HepG2 (cell line): Measurements from ENCODE around the gene ATG16L2. TPM values are rescaled to one million over a fixed set of nuclear protein-coding genes. Genes with fewer than 3 reads are reported as not detected.

ENCODE experiments used
- ELK4 ChIP-seq: sonication (generic); formaldehyde crosslinking; IDR thresholded peaks from 2 replicates; pipeline ENCODE4 v1.9.0; 2021; ENCODE audit warnings: missing genetic modification reagents, borderline replicate concordance
- GABPA ChIP-seq, 2 experiments: IDR thresholded peaks; 2 replicates each; pipeline ENCODE4 v1.6.1; 2011 to 2016; ENCODE audit warnings: low read depth in 2 of 2, low read length in 1 of 2, missing biosample characterization in 1 of 2, missing genetic modification characterization in 1 of 2
- GFI1 ChIP-seq: sonication (generic); formaldehyde crosslinking; IDR thresholded peaks from 2 replicates; pipeline ENCODE4 v1.5.0; 2020; ENCODE audit warnings: missing genetic modification reagents, mild to moderate bottlenecking, borderline replicate concordance
- GMEB1 ChIP-seq: sonication (generic); formaldehyde crosslinking; IDR thresholded peaks from 2 replicates; pipeline ENCODE4 v1.5.1; 2020; ENCODE audit warnings: missing genetic modification reagents, mild to moderate bottlenecking, borderline replicate concordance
- KLF13 ChIP-seq: sonication (generic); formaldehyde crosslinking; IDR thresholded peaks from 2 replicates; pipeline ENCODE4 v1.4.0; 2020; ENCODE audit warnings: mild to moderate bottlenecking, missing genetic modification reagents
- MAFF ChIP-seq: IDR thresholded peaks from 2 replicates; pipeline ENCODE4 v1.6.1; 2011; ENCODE audit warnings: low read depth, low read length, improper control_type of control experiment
- NFAT5 ChIP-seq: sonication (generic); formaldehyde crosslinking; IDR thresholded peaks from 2 replicates; pipeline ENCODE4 v1.4.0; 2020; ENCODE audit warnings: missing genetic modification reagents
- NFRKB ChIP-seq: fragments of 450-650 bp; IDR thresholded peaks from 2 replicates; pipeline ENCODE4 v1.6.1; 2017
- POGK ChIP-seq: sonication (generic); formaldehyde crosslinking; conservative IDR thresholded peaks from 2 replicates; pipeline ENCODE4 v1.8.0; 2022; ENCODE audit warnings: mild to moderate bottlenecking, moderate library complexity, missing genetic modification reagents
- TBX2 ChIP-seq: sonication (generic); formaldehyde crosslinking; IDR thresholded peaks from 2 replicates; pipeline ENCODE4 v1.5.0; 2020; ENCODE audit warnings: missing genetic modification reagents, mild to moderate bottlenecking, borderline replicate concordance
- TEAD3 ChIP-seq: optimal IDR thresholded peaks from 2 replicates; pipeline ENCODE3; 2016; ENCODE audit warnings: borderline replicate concordance
- ZBTB14 ChIP-seq: sonication (generic); formaldehyde crosslinking; IDR thresholded peaks from 2 replicates; pipeline ENCODE4 v1.4.0; 2020; ENCODE audit warnings: missing genetic modification reagents
- ZNF335 ChIP-seq: sonication (generic); formaldehyde crosslinking; IDR thresholded peaks from 2 replicates; pipeline ENCODE4 v1.4.0; 2020; ENCODE audit warnings: missing genetic modification reagents
- ZNF562 ChIP-seq: sonication (generic); formaldehyde crosslinking; IDR thresholded peaks from 2 replicates; pipeline ENCODE4 v1.8.0; 2022; ENCODE audit warnings: missing genetic modification reagents, borderline replicate concordance
- ZNF672 ChIP-seq: sonication (generic); formaldehyde crosslinking; IDR thresholded peaks from 2 replicates; pipeline ENCODE4 v1.8.1; 2022; ENCODE audit warnings: missing genetic modification reagents
- ZNF816 ChIP-seq: sonication (generic); formaldehyde crosslinking; IDR thresholded peaks from 2 replicates; pipeline ENCODE4 v1.8.0; 2022; ENCODE audit warnings: missing genetic modification reagents, mild to moderate bottlenecking, borderline replicate concordance
- ZZZ3 ChIP-seq: sonication (generic); formaldehyde crosslinking; IDR thresholded peaks from 2 replicates; pipeline ENCODE4 v1.4.0; 2020; ENCODE audit warnings: missing genetic modification reagents, mild to moderate bottlenecking, borderline replicate concordance
- polyA plus RNA-seq, 8 experiments: library from polyadenylated mRNA; depleted of rRNA in 3 of 8; stranded (reverse) in 7 of 8; unstranded in 1 of 8; fragments of >200 nt; fragmentation: Illumina TruSeq in 4 of 8; extraction: Trizol in 4 of 8; gene quantifications; 2 replicates each; pipeline versions ENCODE4 v1.2.1 to v1.2.3, GENCODE V29; 2011 to 2016; ENCODE audit warnings: low read depth in 4 of 8, missing spikeins in 1 of 8, mixed read lengths in 1 of 8; ENCODE audit not compliant: insufficient read depth in 1 of 8
- total RNA-seq, 5 experiments: library from RNA; depleted of rRNA; stranded (reverse); fragments of >200 nt; fragmentation: Illumina TruSeq; extraction: Trizol; gene quantifications; 2 replicates each; pipeline ENCODE4 v1.2.3, GENCODE V29; 2016; ENCODE audit warnings: low read depth in 1 of 5

The ATG16L2 gene
- total and polyA plus RNA-seq, 2 of the 13 experiments (the other 11 are each of a cell fraction or from before 2014, with no cell fraction given) = 6.2 to 14.8 TPM

GRCh38 chr11:72787216-72788104 is 26.8 kb upstream of the ATG16L2 start (continued):
- no peak for TF ChIP-seq TEAD3 (CRISPR knock-in tag)
- peak; percentile 33; the same call in 1 of the 2 replicates for TF ChIP-seq GMEB1 (CRISPR knock-in tag)
- no peak for TF ChIP-seq ZNF816 (CRISPR knock-in tag)
- no peak for TF ChIP-seq NFRKB
- TF ChIP-seq ZZZ3 (CRISPR knock-in tag) = peak; percentile 92
- no peak for TF ChIP-seq MAFF
- TF ChIP-seq KLF13 = no peak
- TF ChIP-seq TBX2 (CRISPR knock-in tag) = no peak; the same call in 1 of the 2 replicates
- TF ChIP-seq ZNF335 (CRISPR knock-in tag) = peak; percentile 97
- no peak for TF ChIP-seq ELK4 (CRISPR knock-in tag)
- TF ChIP-seq POGK (CRISPR knock-in tag) = no peak; the same call in 1 of the 2 replicates
- no peak for TF ChIP-seq GABPA (IDR thresholded peaks at IDR 0.05; ENCODE audit: low read depth, low read length)
- peak; percentile 79 for TF ChIP-seq GABPA (CRISPR knock-in tag; IDR thresholded peaks at IDR 0.05; ENCODE audit: low read depth)
- no peak for TF ChIP-seq ZNF672 (CRISPR knock-in tag)
- TF ChIP-seq GFI1 (CRISPR knock-in tag) = peak; percentile 71; the same call in 1 of the 2 replicates
- no peak for TF ChIP-seq ZNF562 (CRISPR knock-in tag)
- TF ChIP-seq NFAT5 (CRISPR knock-in tag) = no peak
- TF ChIP-seq ZBTB14 (CRISPR knock-in tag) = no peak
